Cortex of kidney (tissue), 1 donor: Measurements from ENCODE around the gene ATP6AP1.

Source experiments
- DNase-seq: peaks from one replicate; lab custom pipeline; 2025; lab: John Stamatoyannopoulos, UW

The ATP6AP1 gene

GRCh38 chrX:154430479-154430878, 2.0 kb downstream of the ATP6AP1 start:
- no peak for DNase-seq

GRCh38 chrX:154430916-154431315, 2.4 kb downstream of the ATP6AP1 start:
- no peak for DNase-seq

- DNase-seq = no peak
These were observed 2.9 kb downstream of the ATP6AP1 start for GRCh38 chrX:154431341-154431740.

- no peak for DNase-seq
These were observed 3.7 kb downstream of the ATP6AP1 start for GRCh38 chrX:154432210-154432609.

GRCh38 chrX:154433605-154434004, 5.1 kb downstream of the ATP6AP1 start:
- no peak for DNase-seq

- DNase-seq = no peak
These were observed 6.1 kb downstream of the ATP6AP1 start for GRCh38 chrX:154434394-154435168.

GRCh38 chrX:154435171-154435733, 6.8 kb downstream of the ATP6AP1 start:
- no peak for DNase-seq

GRCh38 chrX:154436374-154436982, 8.0 kb downstream of the ATP6AP1 start:
- DNase-seq = no peak

- DNase-seq = no peak
These were observed 8.7 kb downstream of the ATP6AP1 start, which contains the start of gene GDI1 for GRCh38 chrX:154436983-154437752. Gene GDI1 (plus strand): TSS chrX:154437154. CDS start chrX:154437255, 101 bp downstream.

GRCh38 chrX:154437971-154438893, 9.8 kb downstream of the ATP6AP1 start:
- DNase-seq = no peak

GRCh38 chrX:154439841-154440240, 11.4 kb downstream of the ATP6AP1 start:
- DNase-seq = no peak

GRCh38 chrX:154440623-154441357, 12.3 kb downstream of the ATP6AP1 start:
- no peak for DNase-seq

GRCh38 chrX:154441564-154441963, 13.1 kb downstream of the ATP6AP1 start:
- no peak for DNase-seq

- DNase-seq = no peak
These were observed 13.7 kb downstream of the ATP6AP1 start for GRCh38 chrX:154441984-154442707.

GRCh38 chrX:154443479-154443910, 15.0 kb downstream of the ATP6AP1 start:
- no peak for DNase-seq

GRCh38 chrX:154443992-154444754, 15.7 kb downstream of the ATP6AP1 start, which contains the start of gene FAM50A:
Gene FAM50A (plus strand): TSS chrX:154444141. CDS start chrX:154444236, 95 bp downstream.
- DNase-seq = no peak

GRCh38 chrX:154444755-154445246, 16.3 kb downstream of the ATP6AP1 start:
- no peak for DNase-seq

- no peak for DNase-seq
These were observed 17.3 kb downstream of the ATP6AP1 start for GRCh38 chrX:154445776-154446175.

- DNase-seq = no peak
These were observed 18.0 kb downstream of the ATP6AP1 start for GRCh38 chrX:154446430-154446829.
